HL-60/S4 (cell line): Measurements from ENCODE around the gene C16orf96.

Source experiments
- in situ Hi-C: fragments of 300-500 bp; cut with MboI; formaldehyde crosslinking; loops from 2 replicates; pipeline ENCODE4 v1.14.3; 2022; ENCODE audit warnings: low sequenced_read_pairs

Gene C16orf96

GRCh38 chr16:4641306-4641687 is 85.2 kb downstream of the C16orf96 start:
- in situ Hi-C loops: no loop called here

- in situ Hi-C loops: no loop called here
Measured at GRCh38 chr16:4641895-4642294, 85.8 kb downstream of the C16orf96 start.

- in situ Hi-C loops: no loop called here
Measured at GRCh38 chr16:4646773-4647643, 90.9 kb downstream of the C16orf96 start.

GRCh38 chr16:4647644-4647980 is 91.5 kb downstream of the C16orf96 start:
- in situ Hi-C loops: no loop called here

GRCh38 chr16:4648917-4649316 is 92.8 kb downstream of the C16orf96 start:
- in situ Hi-C loops: no loop called here

- in situ Hi-C loops: no loop called here
Measured at GRCh38 chr16:4649744-4650442, 93.8 kb downstream of the C16orf96 start.
